Neural progenitor cell (in vitro differentiated cells): Measurements from ENCODE around the gene MAPK4. TPM values are rescaled to one million over a fixed set of nuclear protein-coding genes. Genes with fewer than 3 reads are reported as not detected.

Experiments used
- DNase-seq: peaks from one replicate; pipeline ENCODE4 v3.0.0-alpha.2; 2016; ENCODE audit warnings: low spot score
- H2AFZ ChIP-seq: fragments of 200-600 bp; sonication (generic); replicated peaks from 2 replicates; pipeline ENCODE4 v1.6.1; 2016; ENCODE audit warnings: antibody characterized with exemption
- H3F3A ChIP-seq: fragments of 200-600 bp; sonication (generic); 2 replicates; pipeline ENCODE4 v1.6.1; 2016; ENCODE audit warnings: antibody characterized with exemption, low read depth
- H3K27ac ChIP-seq: fragments of 200-600 bp; sonication (generic); 2 replicates; pipeline ENCODE4 v1.5.1; 2016; ENCODE audit warnings: mild to moderate bottlenecking
- H3K27me3 ChIP-seq: fragments of 200-600 bp; sonication (generic); 2 replicates; pipeline ENCODE4 v1.6.1; 2016; ENCODE audit warnings: mild to moderate bottlenecking, moderate library complexity
- H3K36me3 ChIP-seq: fragments of 200-600 bp; sonication (generic); 2 replicates; pipeline ENCODE4 v1.5.1; 2016
- H3K4me1 ChIP-seq: fragments of 200-600 bp; sonication (generic); 2 replicates; pipeline ENCODE4 v1.6.1; 2016; ENCODE audit warnings: mixed run types
- H3K4me2 ChIP-seq: fragments of 200-600 bp; sonication (generic); 2 replicates; pipeline ENCODE4 v1.6.1; 2016
- H3K4me3 ChIP-seq: fragments of 200-600 bp; sonication (generic); 2 replicates; pipeline ENCODE4 v1.5.1; 2016
- H3K79me2 ChIP-seq: fragments of 200-600 bp; sonication (generic); 2 replicates; pipeline ENCODE4 v1.6.1; 2016; ENCODE audit warnings: low read depth
- H3K9ac ChIP-seq: fragments of 200-600 bp; sonication (generic); 2 replicates; pipeline ENCODE4 v1.6.1; 2016
- H3K9me3 ChIP-seq: fragments of 200-600 bp; sonication (generic); 2 replicates; pipeline ENCODE4 v1.5.1; 2016; ENCODE audit warnings: low read depth
- H4K20me1 ChIP-seq: fragments of 200-600 bp; sonication (generic); 2 replicates; pipeline ENCODE4 v1.6.1; 2016; ENCODE audit warnings: low read depth
- H3K27ac Mint-ChIP-seq: 3 replicates; pipeline ENCODE4 v1.8.0; 2021; ENCODE audit warnings: mixed read lengths
- H3K27me3 Mint-ChIP-seq: 2 replicates; pipeline ENCODE4 v1.8.0; 2022; ENCODE audit warnings: low read depth, mild to moderate bottlenecking, inconsistent platforms, moderate library complexity, mixed read lengths; ENCODE audit not compliant: insufficient read depth
- H3K36me3 Mint-ChIP-seq: 3 replicates; pipeline ENCODE4 v1.8.0; 2021; ENCODE audit warnings: mixed read lengths
- H3K4me1 Mint-ChIP-seq: 3 replicates; pipeline ENCODE4 v1.8.0; 2021; ENCODE audit warnings: mixed read lengths
- H3K4me3 Mint-ChIP-seq: 3 replicates; pipeline ENCODE4 v1.8.0; 2021; ENCODE audit warnings: mild to moderate bottlenecking, moderate library complexity, mixed read lengths
- H3K9me3 Mint-ChIP-seq: 3 replicates; pipeline ENCODE4 v1.8.0; 2020; ENCODE audit warnings: mixed read lengths
- EZH2 ChIP-seq: fragments of 200-600 bp; sonication (generic); IDR thresholded peaks from 2 replicates; pipeline ENCODE4 v1.6.1; 2017; ENCODE audit warnings: antibody characterized with exemption, mild to moderate bottlenecking, moderate library complexity
- EZH2phosphoT487 ChIP-seq: fragments of 200-600 bp; sonication (generic); IDR thresholded peaks from 2 replicates; pipeline ENCODE4 v1.6.1; 2017; ENCODE audit warnings: antibody characterized with exemption
- total RNA-seq: library from RNA; depleted of rRNA; stranded (reverse); fragments of >200 nt; gene quantifications from 2 replicates; pipeline ENCODE4 v1.2.3, GENCODE V29; 2015; ENCODE audit warnings: low replicate concordance
- TF ChIP-seq, protein P1 (sequence below): fragments of 200-600 bp; sonication (generic); IDR thresholded peaks from 2 replicates; pipeline ENCODE4 v1.5.1; 2017; ENCODE audit warnings: antibody characterized with exemption, mild to moderate bottlenecking

The MAPK4 gene
- total RNA-seq, 1 donor from 2014 or later, result 7.0 TPM

GRCh38 chr18:50662775-50663383 is 103.0 kb downstream of the MAPK4 start:
- no peaks in the 10 kb centered on the region for H3K27me3 ChIP-seq
- peaks cover 21% of the 10 kb centered on the region for H3K4me1 ChIP-seq
- TF ChIP-seq, protein P1, sequence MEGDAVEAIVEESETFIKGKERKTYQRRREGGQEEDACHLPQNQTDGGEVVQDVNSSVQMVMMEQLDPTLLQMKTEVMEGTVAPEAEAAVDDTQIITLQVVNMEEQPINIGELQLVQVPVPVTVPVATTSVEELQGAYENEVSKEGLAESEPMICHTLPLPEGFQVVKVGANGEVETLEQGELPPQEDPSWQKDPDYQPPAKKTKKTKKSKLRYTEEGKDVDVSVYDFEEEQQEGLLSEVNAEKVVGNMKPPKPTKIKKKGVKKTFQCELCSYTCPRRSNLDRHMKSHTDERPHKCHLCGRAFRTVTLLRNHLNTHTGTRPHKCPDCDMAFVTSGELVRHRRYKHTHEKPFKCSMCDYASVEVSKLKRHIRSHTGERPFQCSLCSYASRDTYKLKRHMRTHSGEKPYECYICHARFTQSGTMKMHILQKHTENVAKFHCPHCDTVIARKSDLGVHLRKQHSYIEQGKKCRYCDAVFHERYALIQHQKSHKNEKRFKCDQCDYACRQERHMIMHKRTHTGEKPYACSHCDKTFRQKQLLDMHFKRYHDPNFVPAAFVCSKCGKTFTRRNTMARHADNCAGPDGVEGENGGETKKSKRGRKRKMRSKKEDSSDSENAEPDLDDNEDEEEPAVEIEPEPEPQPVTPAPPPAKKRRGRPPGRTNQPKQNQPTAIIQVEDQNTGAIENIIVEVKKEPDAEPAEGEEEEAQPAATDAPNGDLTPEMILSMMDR, result no peak
- TF ChIP-seq EZH2phosphoT487 (no peak), EZH2 (no peak)
- H3K4me3 ChIP-seq, result no peak overlapping the region
- H3K9ac ChIP-seq, result no peak overlapping the region
- peaks cover 23% of the 10 kb centered on the region for H3K9me3 Mint-ChIP-seq
- DNase-seq, result peak; percentile 72
- H3K36me3 ChIP-seq, result no peaks in the 10 kb centered on the region
- peaks cover 7% of the 10 kb centered on the region for H3F3A ChIP-seq
- peaks cover 42% of the 10 kb centered on the region for H3K36me3 Mint-ChIP-seq
- H3K9me3 ChIP-seq, result no peaks in the 10 kb centered on the region
- peak overlapping the region; percentile 38 for H3K4me3 Mint-ChIP-seq
- no peaks in the 10 kb centered on the region for H4K20me1 ChIP-seq
- peak overlapping the region; percentile 68 for H3K27ac Mint-ChIP-seq
- peaks cover 41% of the 10 kb centered on the region for H3K4me1 Mint-ChIP-seq
- H3K79me2 ChIP-seq, result no peaks in the 10 kb centered on the region
- no peak overlapping the region for H3K27ac ChIP-seq
- peak overlapping the region; percentile 54 for H3K4me2 ChIP-seq
- H2AFZ ChIP-seq, result peak overlapping the region; percentile 29
- H3K27me3 Mint-ChIP-seq, result no peaks in the 10 kb centered on the region

DNA sequence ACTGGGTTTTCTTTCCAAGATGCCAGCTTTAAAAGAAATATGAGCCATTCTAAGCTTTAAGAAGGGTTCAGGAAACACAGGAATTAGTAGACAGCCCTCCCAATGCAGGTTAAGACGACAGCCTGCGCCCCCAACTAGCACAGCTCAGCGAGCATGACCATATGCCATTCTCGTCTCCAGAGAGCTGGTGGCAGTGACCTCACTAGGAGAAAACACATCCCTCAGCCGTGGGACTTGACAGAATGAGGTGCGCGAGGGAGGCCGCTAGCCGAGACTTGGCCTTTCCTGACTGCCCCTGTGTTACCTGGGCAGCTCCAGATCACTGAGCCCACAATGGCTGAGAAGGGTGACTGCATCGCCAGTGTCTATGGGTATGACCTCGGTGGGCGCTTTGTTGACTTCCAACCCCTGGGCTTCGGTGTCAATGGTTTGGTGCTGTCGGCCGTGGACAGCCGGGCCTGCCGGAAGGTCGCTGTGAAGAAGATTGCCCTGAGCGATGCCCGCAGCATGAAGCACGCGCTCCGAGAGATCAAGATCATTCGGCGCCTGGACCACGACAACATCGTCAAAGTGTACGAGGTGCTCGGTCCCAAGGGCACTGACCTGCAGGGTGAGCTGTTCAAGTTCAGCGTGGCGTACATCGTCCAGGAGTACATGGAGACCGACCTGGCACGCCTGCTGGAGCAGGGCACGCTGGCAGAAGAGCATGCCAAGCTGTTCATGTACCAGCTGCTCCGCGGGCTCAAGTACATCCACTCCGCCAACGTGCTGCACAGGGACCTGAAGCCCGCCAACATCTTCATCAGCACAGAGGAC is 103.9 kb downstream of the MAPK4 start:
- no peak for TF ChIP-seq EZH2
- TF ChIP-seq, protein P1, result no peak
- no peak for TF ChIP-seq EZH2phosphoT487
- peaks cover 7% of the 10 kb centered on the region for H3F3A ChIP-seq
- H3K9me3 Mint-ChIP-seq, result peaks cover 23% of the 10 kb centered on the region
- peaks cover 41% of the 10 kb centered on the region for H3K4me1 Mint-ChIP-seq
- no peaks in the 10 kb centered on the region for H3K36me3 ChIP-seq
- H3K36me3 Mint-ChIP-seq, result peaks cover 39% of the 10 kb centered on the region
- H3K27me3 Mint-ChIP-seq, result no peaks in the 10 kb centered on the region
- H3K9ac ChIP-seq, result no peak overlapping the region
- H3K27ac Mint-ChIP-seq, result no peak overlapping the region
- no peaks in the 10 kb centered on the region for H3K79me2 ChIP-seq
- H4K20me1 ChIP-seq, result no peaks in the 10 kb centered on the region
- H3K4me3 ChIP-seq, result no peak overlapping the region
- H3K27me3 ChIP-seq, result no peaks in the 10 kb centered on the region
- no peak overlapping the region for H3K4me3 Mint-ChIP-seq
- DNase-seq, result no peak
- H3K27ac ChIP-seq, result no peak overlapping the region
- no peaks in the 10 kb centered on the region for H3K9me3 ChIP-seq
- peaks cover 21% of the 10 kb centered on the region for H3K4me1 ChIP-seq
- H3K4me2 ChIP-seq, result no peak overlapping the region
- H2AFZ ChIP-seq, result no peak overlapping the region

GRCh38 chr18:50665015-50665414 is 105.1 kb downstream of the MAPK4 start:
- no peak overlapping the region for H3K27ac ChIP-seq

More at GRCh38 chr18:50665015-50665414, 105.1 kb downstream of the MAPK4 start:
- Histone ChIP-seq H3K36me3 (no peaks in the 10 kb centered on the region), H3K27me3 (no peaks in the 10 kb centered on the region), H2AFZ (no peak overlapping the region), H3K9ac (no peak overlapping the region), H3K4me1 (peaks cover 15% of the 10 kb centered on the region), H3F3A (peaks cover 7% of the 10 kb centered on the region), H3K4me2 (no peak overlapping the region), H3K79me2 (no peaks in the 10 kb centered on the region), H3K9me3 (no peaks in the 10 kb centered on the region), H4K20me1 (no peaks in the 10 kb centered on the region), H3K4me3 (no peak overlapping the region)
- no peak for TF ChIP-seq EZH2
- TF ChIP-seq, protein P1, result no peak
- no peaks in the 10 kb centered on the region for H3K27me3 Mint-ChIP-seq
- H3K9me3 Mint-ChIP-seq, result peaks cover 23% of the 10 kb centered on the region
- no peak overlapping the region for H3K4me3 Mint-ChIP-seq
- no peak overlapping the region for H3K27ac Mint-ChIP-seq
- DNase-seq, result no peak
- peaks cover 39% of the 10 kb centered on the region for H3K4me1 Mint-ChIP-seq
- H3K36me3 Mint-ChIP-seq, result peaks cover 37% of the 10 kb centered on the region
